Lung microvascular endothelial cell (primary cell): Measurements from ENCODE around the gene GPATCH1. TPM values are rescaled to one million over a fixed set of nuclear protein-coding genes. Genes with fewer than 3 reads are reported as not detected.
"Not testable (repeated sequence)": the region's sequence is repeated elsewhere in the genome, so short reads cannot be mapped to it uniquely, and the experiment has no call there.

Experiments
- DNase-seq, 2 donors: peaks; one replicate each; pipeline versions ENCODE4 v3.0.0 to v3.0.0-alpha.2; 2010; ENCODE audit warnings: low read depth in 2 of 2
- total RNA-seq: library from RNA; depleted of rRNA; stranded (reverse); fragments of >200 nt; gene quantifications from 2 replicates; pipeline ENCODE4 v1.2.1, GENCODE V29; 2014

The GPATCH1 gene
- total RNA-seq, 1 donor from 2014 or later, result 4.2 TPM

DNA sequence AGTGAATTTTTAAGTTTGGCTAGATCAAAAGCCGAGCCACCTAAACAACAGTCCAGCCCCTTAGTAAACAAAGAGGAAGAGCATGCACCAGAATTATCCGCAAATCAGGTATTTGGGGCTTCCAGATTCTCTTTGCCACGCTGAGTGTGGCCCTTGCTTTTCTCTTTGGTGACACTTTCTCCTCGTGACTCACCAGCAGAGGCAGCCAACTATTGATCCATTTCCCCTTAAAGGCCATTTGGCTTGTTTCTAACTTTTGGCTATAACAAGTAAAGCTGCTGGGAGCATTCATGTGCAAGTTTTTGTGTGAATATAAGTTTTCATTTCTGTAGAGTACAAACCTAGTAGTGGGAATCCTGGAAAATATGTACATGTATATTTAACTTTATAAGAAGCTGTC is 33.3 kb downstream of the GPATCH1 start:
- no peak for DNase-seq

GRCh38 chr19:33117501-33117900 is 36.5 kb downstream of the GPATCH1 start:
- DNase-seq, result no peak

- DNase-seq, result no peak
Observed at GRCh38 chr19:33118643-33119042, 37.7 kb downstream of the GPATCH1 start.

GRCh38 chr19:33124207-33125098 is 43.5 kb downstream of the GPATCH1 start:
- no peak for DNase-seq

DNA sequence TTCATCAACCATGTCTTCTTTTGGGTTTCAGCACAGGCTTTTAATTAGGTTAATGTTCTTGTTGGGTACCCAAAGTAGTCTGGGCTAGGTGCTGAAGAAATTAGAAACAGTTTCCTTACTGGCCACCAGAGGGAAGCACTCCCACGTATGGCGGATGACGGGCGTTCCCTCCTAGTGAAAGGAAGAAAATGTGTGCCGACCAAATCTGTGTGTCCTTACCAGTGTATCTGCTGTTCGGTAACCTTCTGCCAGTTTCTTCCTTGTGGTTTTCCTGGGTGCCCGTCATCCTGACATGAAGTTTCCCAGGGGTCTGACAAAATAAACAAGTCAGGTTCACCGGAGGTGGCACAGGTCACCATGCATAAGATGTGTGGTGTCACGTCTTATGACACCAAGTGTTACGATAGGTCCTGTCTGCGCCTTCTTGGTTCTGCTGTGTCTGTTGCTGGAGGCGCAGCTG is 45.0 kb downstream of the GPATCH1 start:
- peak; percentile 71 to 80 for DNase-seq

- DNase-seq, result not testable (repeated sequence)
Observed at GRCh38 chr19:33126712-33127111, 45.7 kb downstream of the GPATCH1 start.

GRCh38 chr19:33129901-33130300 is 48.9 kb downstream of the GPATCH1 start:
- no peak for DNase-seq

- DNase-seq, result no peak
Observed at GRCh38 chr19:33130433-33130832, 49.5 kb downstream of the GPATCH1 start.

DNA sequence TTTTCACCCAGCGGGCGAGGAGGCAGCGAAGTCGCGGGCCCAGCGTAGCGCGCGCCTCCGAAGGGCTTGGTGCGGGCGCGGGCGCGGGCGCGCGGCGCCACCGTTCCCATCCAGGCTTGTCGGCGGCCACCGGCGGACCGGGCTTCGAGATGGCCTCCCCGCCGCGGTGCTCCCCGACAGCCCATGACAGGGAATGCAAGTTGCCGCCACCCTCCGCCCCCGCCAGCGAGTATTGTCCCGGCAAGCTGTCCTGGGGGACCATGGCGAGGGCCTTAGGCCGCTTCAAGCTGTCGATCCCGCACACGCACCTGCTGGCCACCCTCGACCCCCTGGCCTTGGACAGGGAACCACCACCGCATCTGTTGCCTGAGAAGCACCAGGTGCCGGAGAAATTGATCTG is 51.0 kb downstream of the GPATCH1 start, which contains the start of gene WDR88:
WDR88 (plus strand) TSS at position 94 of the 400 bp plus-strand sequence; CDS start at position 150, 56 bp downstream.
- DNase-seq, result no peak

- DNase-seq, result no peak
Observed at GRCh38 chr19:33132425-33132824, 51.4 kb downstream of the GPATCH1 start.

- no peak for DNase-seq
Observed at GRCh38 chr19:33133438-33134031, 52.6 kb downstream of the GPATCH1 start.

DNA sequence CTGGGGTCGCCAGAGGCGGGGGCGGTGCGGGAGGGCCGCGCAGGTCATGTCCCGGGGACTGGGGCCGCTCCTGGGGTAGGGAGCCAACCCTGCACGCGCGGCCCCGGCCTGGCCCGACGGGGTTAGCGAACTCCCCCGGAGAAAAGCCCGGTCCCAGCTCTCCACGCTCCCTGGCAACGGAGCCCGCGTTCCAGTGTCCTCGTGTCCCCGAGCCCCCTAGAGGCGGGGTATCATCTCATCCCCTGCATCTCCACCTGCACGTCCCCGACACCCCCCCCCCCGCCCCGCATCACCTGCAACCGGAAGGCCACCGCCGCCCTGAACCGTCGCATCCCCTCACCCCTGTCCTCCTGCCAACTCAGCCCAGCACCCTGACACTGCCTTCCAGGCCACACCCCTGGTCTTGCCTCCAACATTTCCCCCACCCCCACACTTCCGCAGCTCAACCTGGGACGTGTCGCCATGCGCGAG is 53.6 kb downstream of the GPATCH1 start:
- no peak for DNase-seq

GRCh38 chr19:33139165-33139564 is 58.2 kb downstream of the GPATCH1 start:
- DNase-seq, result no peak

DNA sequence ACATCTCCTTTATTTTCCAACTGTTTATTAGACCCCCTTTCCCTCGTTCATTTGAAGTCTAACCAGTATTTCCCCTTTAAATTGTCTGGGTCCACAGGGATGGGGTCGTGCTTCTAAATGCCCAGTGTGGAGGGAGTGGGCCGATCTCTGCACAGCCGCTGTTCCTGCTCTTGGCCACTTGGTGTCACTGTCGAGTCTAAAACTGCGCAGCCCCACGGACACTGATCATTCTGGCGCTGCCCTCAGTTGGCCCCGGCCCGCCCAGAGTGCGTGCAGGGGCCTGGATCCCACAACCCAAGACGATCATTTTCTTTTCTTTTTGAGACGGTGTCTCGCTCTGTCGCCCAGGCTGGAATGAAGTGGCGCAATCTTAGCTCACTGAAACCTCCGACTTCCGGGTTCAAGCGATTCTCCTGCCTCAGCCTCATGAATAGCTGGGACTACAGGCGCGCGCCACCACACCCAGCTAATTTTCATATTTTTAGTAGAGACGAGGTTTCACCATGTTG is 63.0 kb downstream of the GPATCH1 start:
- peak; percentile 50 to 77 for DNase-seq

DNA sequence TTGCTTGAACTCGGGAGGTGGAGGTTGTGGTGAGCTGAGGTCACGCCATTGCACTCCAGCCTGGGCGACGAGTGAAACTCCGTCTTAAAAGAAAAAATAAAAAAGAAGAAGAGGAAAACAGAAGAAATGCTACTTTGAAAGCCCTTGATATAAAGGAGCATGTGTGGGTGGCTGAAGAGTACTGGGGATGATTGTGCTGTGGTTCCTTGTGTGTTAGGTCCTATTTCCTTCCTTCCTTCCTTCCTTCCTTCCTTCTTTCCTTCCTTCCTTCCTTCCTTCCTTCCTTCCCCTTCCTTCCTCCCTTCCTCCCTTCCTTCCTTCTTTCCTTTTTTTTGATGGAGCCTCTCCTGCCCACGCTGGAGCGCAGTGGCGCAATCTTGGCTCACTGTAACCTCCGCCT is 65.2 kb downstream of the GPATCH1 start:
- no peak for DNase-seq

- DNase-seq, result no peak
Observed at GRCh38 chr19:33147538-33147937, 66.6 kb downstream of the GPATCH1 start.

GRCh38 chr19:33150852-33151518 is 70.0 kb downstream of the GPATCH1 start:
- no peak for DNase-seq

- no peak for DNase-seq
Observed at GRCh38 chr19:33152176-33152575, 71.2 kb downstream of the GPATCH1 start.

- not testable (repeated sequence) for DNase-seq
Observed at GRCh38 chr19:33152625-33153024, 71.6 kb downstream of the GPATCH1 start.

DNA sequence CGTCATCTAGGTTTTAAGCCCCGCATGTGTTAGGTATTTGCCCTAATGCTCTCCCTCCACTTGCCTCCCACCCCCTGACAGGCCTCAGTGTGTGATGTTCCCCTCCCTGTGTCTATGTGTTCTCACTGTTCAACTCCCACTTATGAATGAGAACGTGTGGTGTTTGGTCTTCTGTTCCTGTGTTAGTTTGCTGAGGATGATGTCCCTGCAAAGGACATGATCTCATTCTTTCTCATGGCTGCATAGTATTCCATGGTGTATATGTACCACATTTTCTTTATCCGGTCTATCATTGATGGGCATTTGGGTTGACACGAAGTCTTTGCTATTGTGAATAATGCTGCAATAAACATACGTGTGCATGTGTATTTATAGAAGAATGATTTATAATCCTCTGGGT is 73.3 kb downstream of the GPATCH1 start:
- not testable (repeated sequence) for DNase-seq

GRCh38 chr19:33156334-33156733 is 75.4 kb downstream of the GPATCH1 start:
- no peak for DNase-seq

GRCh38 chr19:33157906-33158305 is 76.9 kb downstream of the GPATCH1 start:
- DNase-seq, result no peak
